K562 (cell line): ENCODE results near the gene PPIE. TPM values are rescaled to one million over a fixed set of nuclear protein-coding genes. Genes with fewer than 3 reads are reported as not detected.

Experiments
- BHLHE40 ChIP-seq: IDR thresholded peaks from 2 replicates; pipeline ENCODE4 v1.6.1; 2011; ENCODE audit warnings: low read length, improper control_type of control experiment
- CBFB ChIP-seq: sonication (generic); formaldehyde crosslinking; IDR thresholded peaks from 2 replicates; pipeline ENCODE4 v1.4.0; 2020; ENCODE audit warnings: mild to moderate bottlenecking, missing genetic modification reagents
- CSDE1 ChIP-seq, 2 experiments: fragments of 450-650 bp; IDR thresholded peaks; 2 replicates each; pipeline ENCODE4 v1.6.1; 2016; ENCODE audit warnings: mild to moderate bottlenecking in 1 of 2
- FOXK2 ChIP-seq, 2 experiments: fragments of 450-650 bp; IDR thresholded peaks in 1 of 2; conservative IDR thresholded peaks in 1 of 2; 2 replicates each; pipeline ENCODE4 v1.6.1; 2016; ENCODE audit warnings: low read depth in 2 of 2, mild to moderate bottlenecking in 1 of 2
- HDGF ChIP-seq: fragments of 450-650 bp; IDR thresholded peaks from 2 replicates; pipeline ENCODE4 v1.6.1; 2016
- HSF4 ChIP-seq: fragments of 250-450 bp; sonication (Bioruptor Pico); IDR thresholded peaks from 2 replicates; pipeline ENCODE4 v2.1.2; 2022; ENCODE audit warnings: mild to moderate bottlenecking, moderate library complexity, borderline replicate concordance
- MAFG ChIP-seq: fragments of 450-650 bp; conservative IDR thresholded peaks from 2 replicates; pipeline ENCODE4 v1.6.1; 2016; ENCODE audit warnings: missing genetic modification characterization, missing compliant biosample characterization
- MAZ ChIP-seq, 2 experiments: fragments of 450-650 bp in 1 of 2; sonication (generic) in 1 of 2; formaldehyde crosslinking; IDR thresholded peaks in 1 of 2; conservative IDR thresholded peaks in 1 of 2; 2 replicates each; pipeline versions ENCODE4 v1.4.0 to v1.5.0; 2020; ENCODE audit warnings: mild to moderate bottlenecking in 1 of 2, missing genetic modification reagents in 1 of 2
- MCM3 ChIP-seq: fragments of 450-650 bp; IDR thresholded peaks from 2 replicates; pipeline ENCODE4 v1.6.1; 2016
- MECOM ChIP-seq: fragments of 250-450 bp; sonication (Bioruptor Pico); IDR thresholded peaks from 2 replicates; pipeline ENCODE4 v1.8.0; 2022; ENCODE audit warnings: inconsistent platforms
- NFIX ChIP-seq: fragments of 250-450 bp; sonication (Bioruptor Pico); IDR thresholded peaks from 2 replicates; pipeline ENCODE4 v1.4.0; 2020; ENCODE audit warnings: low read depth, mild to moderate bottlenecking, moderate library complexity
- TEAD4 ChIP-seq, 2 experiments: sonication (generic) in 1 of 2; formaldehyde crosslinking in 1 of 2; IDR thresholded peaks; 2 replicates each; pipeline versions ENCODE4 v1.6.1 to v1.8.0; 2012 to 2022; ENCODE audit warnings: borderline replicate concordance in 1 of 2, inconsistent platforms in 1 of 2, low read length in 1 of 2, mild to moderate bottlenecking in 1 of 2, missing genetic modification reagents in 1 of 2
- ZC3H8 ChIP-seq: fragments of 450-650 bp; IDR thresholded peaks from 2 replicates; pipeline ENCODE4 v1.6.1; 2017
- ZNF347 ChIP-seq: fragments of 450-650 bp; formaldehyde crosslinking; IDR thresholded peaks from 2 replicates; pipeline ENCODE4 v1.4.0; 2020; ENCODE audit warnings: low read depth, mild to moderate bottlenecking, moderate library complexity
- ZNF830 ChIP-seq: fragments of 250-450 bp; sonication (Bioruptor Pico); IDR thresholded peaks from 2 replicates; pipeline ENCODE4 v1.5.0; 2021; ENCODE audit warnings: mild to moderate bottlenecking
- ZSCAN29 ChIP-seq: fragments of 450-650 bp; IDR thresholded peaks from 2 replicates; pipeline ENCODE4 v1.6.1; 2017
- polyA plus RNA-seq, 8 experiments: library from polyadenylated mRNA; depleted of rRNA in 4 of 8; stranded (reverse) in 5 of 8; unstranded in 3 of 8; fragments of >200 nt; fragmentation: Nextera tagmentation in 2 of 8; fragmentation: Illumina TruSeq in 1 of 8; extraction: Ambion mirVana in 2 of 8; extraction: Trizol in 1 of 8; gene quantifications; 2 replicates each; pipeline versions ENCODE4 v1.2.1 to v1.2.3, GENCODE V29; 2011 to 2014; ENCODE audit warnings: inconsistent platforms in 1 of 8, missing spikeins in 1 of 8
- total RNA-seq, 7 experiments: library from RNA; depleted of rRNA in 6 of 7; stranded (reverse); fragments of >200 nt in 6 of 7; fragmentation: Illumina TruSeq in 2 of 7; extraction: Trizol in 2 of 7; gene quantifications; 2 replicates each; pipeline versions ENCODE4 v1.2.1 to v1.2.3, GENCODE V29; 2011 to 2021; ENCODE audit warnings: low replicate concordance in 1 of 7
- TF ChIP-seq, protein P1 (sequence below): fragments of 250-450 bp; sonication (Bioruptor Pico); IDR thresholded peaks from 2 replicates; pipeline ENCODE4 v1.6.1; 2021; ENCODE audit warnings: mild to moderate bottlenecking
- TF ChIP-seq, protein P2 (sequence below): fragments of 450-650 bp; formaldehyde crosslinking; IDR thresholded peaks from 2 replicates; pipeline ENCODE4 v1.4.0; 2020; ENCODE audit warnings: mild to moderate bottlenecking, moderate library complexity
- TF ChIP-seq, protein P3 (sequence below): fragments of 250-450 bp; sonication (Bioruptor Pico); IDR thresholded peaks from 2 replicates; pipeline ENCODE4 v1.4.0; 2020; ENCODE audit warnings: mild to moderate bottlenecking
- TF ChIP-seq, protein P4 (sequence below): fragments of 200-800 bp; sonication (Bioruptor generic); IDR thresholded peaks from 2 replicates; pipeline ENCODE4 v1.6.1; 2016; ENCODE audit warnings: missing genetic modification characterization, missing compliant biosample characterization

Gene PPIE
- total and polyA plus RNA-seq, 9 of the 15 experiments (the other 6 are each of a cell fraction or from before 2014, with no cell fraction given): 75.4 to 444 (median 131) TPM

DNA sequence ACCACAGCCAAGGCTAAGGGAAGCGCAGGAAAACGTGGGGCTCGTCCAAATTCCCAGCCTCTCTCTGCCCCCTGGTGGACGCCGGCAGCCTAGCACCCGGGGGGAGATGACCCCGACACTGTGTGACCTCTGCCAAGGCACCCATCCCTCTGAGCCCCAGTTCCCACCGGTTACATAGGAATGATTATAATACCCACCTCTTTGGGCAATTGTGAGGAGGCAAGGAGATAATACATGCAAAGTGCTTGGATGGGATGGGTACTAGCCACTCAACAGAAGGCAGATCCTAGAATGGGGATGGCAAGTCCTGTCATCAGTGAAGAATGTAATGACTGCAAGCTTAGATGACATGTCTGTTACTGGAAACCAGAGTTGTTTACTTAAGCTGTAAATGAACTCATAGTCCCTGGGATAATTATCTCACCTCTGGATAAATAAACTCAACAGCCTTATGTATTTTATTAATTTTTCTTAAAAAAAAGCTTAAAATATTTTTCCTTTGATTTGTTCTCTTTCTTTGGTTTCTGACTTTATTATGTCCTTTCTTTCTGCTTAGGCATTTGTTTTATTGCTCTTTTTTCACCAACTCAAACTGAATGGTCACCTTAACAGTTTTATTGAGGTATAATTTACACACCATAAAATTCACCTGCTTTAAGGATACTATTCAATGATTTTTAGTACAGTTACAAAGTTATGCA, 61.2 kb downstream of the PPIE start (continued):
- TF ChIP-seq HSF4 (CRISPR knock-in tag): no peak
- TF ChIP-seq, protein P1, sequence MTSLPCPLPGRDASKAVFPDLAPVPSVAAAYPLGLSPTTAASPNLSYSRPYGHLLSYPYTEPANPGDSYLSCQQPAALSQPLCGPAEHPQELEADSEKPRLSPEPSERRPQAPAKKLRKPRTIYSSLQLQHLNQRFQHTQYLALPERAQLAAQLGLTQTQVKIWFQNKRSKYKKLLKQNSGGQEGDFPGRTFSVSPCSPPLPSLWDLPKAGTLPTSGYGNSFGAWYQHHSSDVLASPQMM: no peak
- TF ChIP-seq, protein P2, sequence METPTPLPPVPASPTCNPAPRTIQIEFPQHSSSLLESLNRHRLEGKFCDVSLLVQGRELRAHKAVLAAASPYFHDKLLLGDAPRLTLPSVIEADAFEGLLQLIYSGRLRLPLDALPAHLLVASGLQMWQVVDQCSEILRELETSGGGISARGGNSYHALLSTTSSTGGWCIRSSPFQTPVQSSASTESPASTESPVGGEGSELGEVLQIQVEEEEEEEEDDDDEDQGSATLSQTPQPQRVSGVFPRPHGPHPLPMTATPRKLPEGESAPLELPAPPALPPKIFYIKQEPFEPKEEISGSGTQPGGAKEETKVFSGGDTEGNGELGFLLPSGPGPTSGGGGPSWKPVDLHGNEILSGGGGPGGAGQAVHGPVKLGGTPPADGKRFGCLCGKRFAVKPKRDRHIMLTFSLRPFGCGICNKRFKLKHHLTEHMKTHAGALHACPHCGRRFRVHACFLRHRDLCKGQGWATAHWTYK (CRISPR knock-in tag): 0 out of 2 replicates have a peak, but pooled peaks have one; percentile 13
- no peak for TF ChIP-seq HDGF
- 0 out of 2 replicates have a peak, but pooled peaks have one; percentile 63 for TF ChIP-seq CBFB (CRISPR knock-in tag)
- TF ChIP-seq, protein P3, sequence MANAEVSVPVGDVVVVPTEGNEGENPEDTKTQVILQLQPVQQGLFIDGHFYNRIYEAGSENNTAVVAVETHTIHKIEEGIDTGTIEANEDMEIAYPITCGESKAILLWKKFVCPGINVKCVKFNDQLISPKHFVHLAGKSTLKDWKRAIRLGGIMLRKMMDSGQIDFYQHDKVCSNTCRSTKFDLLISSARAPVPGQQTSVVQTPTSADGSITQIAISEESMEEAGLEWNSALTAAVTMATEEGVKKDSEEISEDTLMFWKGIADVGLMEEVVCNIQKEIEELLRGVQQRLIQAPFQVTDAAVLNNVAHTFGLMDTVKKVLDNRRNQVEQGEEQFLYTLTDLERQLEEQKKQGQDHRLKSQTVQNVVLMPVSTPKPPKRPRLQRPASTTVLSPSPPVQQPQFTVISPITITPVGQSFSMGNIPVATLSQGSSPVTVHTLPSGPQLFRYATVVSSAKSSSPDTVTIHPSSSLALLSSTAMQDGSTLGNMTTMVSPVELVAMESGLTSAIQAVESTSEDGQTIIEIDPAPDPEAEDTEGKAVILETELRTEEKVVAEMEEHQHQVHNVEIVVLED (CRISPR knock-in tag): 0 out of 2 replicates have a peak, but pooled peaks have one; percentile 9
- no peak for TF ChIP-seq ZNF347 (CRISPR knock-in tag)
- no peak for TF ChIP-seq MECOM (CRISPR knock-in tag)
- no peak for TF ChIP-seq ZC3H8
- TF ChIP-seq MAFG (tag): no peak
- TF ChIP-seq ZNF830 (CRISPR knock-in tag): no peak
- TF ChIP-seq MCM3: no peak
- TF ChIP-seq NFIX (CRISPR knock-in tag): no peak
- TF ChIP-seq CSDE1 (IDR thresholded peaks at IDR 0.05): no peak
- TF ChIP-seq TEAD4 (IDR thresholded peaks at IDR 0.05; ENCODE audit: low read length): no peak
- TF ChIP-seq TEAD4 (CRISPR knock-in tag; IDR thresholded peaks at IDR 0.05; ENCODE audit: borderline replicate concordance): no peak
- TF ChIP-seq ZSCAN29: no peak
- TF ChIP-seq, protein P4, sequence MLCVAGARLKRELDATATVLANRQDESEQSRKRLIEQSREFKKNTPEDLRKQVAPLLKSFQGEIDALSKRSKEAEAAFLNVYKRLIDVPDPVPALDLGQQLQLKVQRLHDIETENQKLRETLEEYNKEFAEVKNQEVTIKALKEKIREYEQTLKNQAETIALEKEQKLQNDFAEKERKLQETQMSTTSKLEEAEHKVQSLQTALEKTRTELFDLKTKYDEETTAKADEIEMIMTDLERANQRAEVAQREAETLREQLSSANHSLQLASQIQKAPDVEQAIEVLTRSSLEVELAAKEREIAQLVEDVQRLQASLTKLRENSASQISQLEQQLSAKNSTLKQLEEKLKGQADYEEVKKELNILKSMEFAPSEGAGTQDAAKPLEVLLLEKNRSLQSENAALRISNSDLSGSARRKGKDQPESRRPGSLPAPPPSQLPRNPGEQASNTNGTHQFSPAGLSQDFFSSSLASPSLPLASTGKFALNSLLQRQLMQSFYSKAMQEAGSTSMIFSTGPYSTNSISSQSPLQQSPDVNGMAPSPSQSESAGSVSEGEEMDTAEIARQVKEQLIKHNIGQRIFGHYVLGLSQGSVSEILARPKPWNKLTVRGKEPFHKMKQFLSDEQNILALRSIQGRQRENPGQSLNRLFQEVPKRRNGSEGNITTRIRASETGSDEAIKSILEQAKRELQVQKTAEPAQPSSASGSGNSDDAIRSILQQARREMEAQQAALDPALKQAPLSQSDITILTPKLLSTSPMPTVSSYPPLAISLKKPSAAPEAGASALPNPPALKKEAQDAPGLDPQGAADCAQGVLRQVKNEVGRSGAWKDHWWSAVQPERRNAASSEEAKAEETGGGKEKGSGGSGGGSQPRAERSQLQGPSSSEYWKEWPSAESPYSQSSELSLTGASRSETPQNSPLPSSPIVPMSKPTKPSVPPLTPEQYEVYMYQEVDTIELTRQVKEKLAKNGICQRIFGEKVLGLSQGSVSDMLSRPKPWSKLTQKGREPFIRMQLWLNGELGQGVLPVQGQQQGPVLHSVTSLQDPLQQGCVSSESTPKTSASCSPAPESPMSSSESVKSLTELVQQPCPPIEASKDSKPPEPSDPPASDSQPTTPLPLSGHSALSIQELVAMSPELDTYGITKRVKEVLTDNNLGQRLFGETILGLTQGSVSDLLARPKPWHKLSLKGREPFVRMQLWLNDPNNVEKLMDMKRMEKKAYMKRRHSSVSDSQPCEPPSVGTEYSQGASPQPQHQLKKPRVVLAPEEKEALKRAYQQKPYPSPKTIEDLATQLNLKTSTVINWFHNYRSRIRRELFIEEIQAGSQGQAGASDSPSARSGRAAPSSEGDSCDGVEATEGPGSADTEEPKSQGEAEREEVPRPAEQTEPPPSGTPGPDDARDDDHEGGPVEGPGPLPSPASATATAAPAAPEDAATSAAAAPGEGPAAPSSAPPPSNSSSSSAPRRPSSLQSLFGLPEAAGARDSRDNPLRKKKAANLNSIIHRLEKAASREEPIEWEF (CRISPR knock-in tag): no peak
- peak in 1 of 2 experiments; percentile 57; a peak in 1 of 4 replicates for TF ChIP-seq MAZ (CRISPR knock-in tag; conservative IDR thresholded peaks at IDR 0.05 in 1 of 2, IDR thresholded peaks at IDR 0.05 in 1 of 2)
- peak; percentile 49; the same call in 1 of the 2 replicates for TF ChIP-seq BHLHE40
- no peak for TF ChIP-seq FOXK2 (conservative IDR thresholded peaks at IDR 0.05 in 1 of 2, IDR thresholded peaks at IDR 0.05 in 1 of 2; ENCODE audit: low read depth in 2 of 2)
